Activated naive CD8-positive, alpha-beta T cell treated with anti-CD3 and anti-CD28 coated beads, Interleukin-2, amount 50 U/mL, for 24 hours (primary cell): ENCODE results near the gene SEPHS1.
"Not testable (repeated sequence)": the region's sequence is repeated elsewhere in the genome, so short reads cannot be mapped to it uniquely, and the experiment has no call there.

Source experiments
- ATAC-seq: fragments of 150-1000 bp; cut with Tn5 transposase; one replicate; pipeline ENCODE4 v1.10.0; 2021
- DNase-seq: peaks from one replicate; pipeline ENCODE4 v3.0.0; 2021
- H3K27ac Mint-ChIP-seq: one replicate; pipeline ENCODE4 v1.8.0; 2021; ENCODE audit warnings: mild to moderate bottlenecking, mixed read lengths
- H3K27me3 Mint-ChIP-seq: one replicate; pipeline ENCODE4 v1.8.0; 2021; ENCODE audit warnings: mixed read lengths
- H3K36me3 Mint-ChIP-seq: one replicate; pipeline ENCODE4 v1.8.0; 2021; ENCODE audit warnings: low read depth, mixed read lengths
- H3K4me1 Mint-ChIP-seq: one replicate; pipeline ENCODE4 v1.8.0; 2021; ENCODE audit warnings: mixed read lengths
- H3K4me3 Mint-ChIP-seq: one replicate; pipeline ENCODE4 v1.8.0; 2021; ENCODE audit warnings: mild to moderate bottlenecking, moderate library complexity, mixed read lengths
- H3K9me3 Mint-ChIP-seq: one replicate; pipeline ENCODE4 v1.8.0; 2021; ENCODE audit warnings: mixed read lengths

The SEPHS1 gene

DNA sequence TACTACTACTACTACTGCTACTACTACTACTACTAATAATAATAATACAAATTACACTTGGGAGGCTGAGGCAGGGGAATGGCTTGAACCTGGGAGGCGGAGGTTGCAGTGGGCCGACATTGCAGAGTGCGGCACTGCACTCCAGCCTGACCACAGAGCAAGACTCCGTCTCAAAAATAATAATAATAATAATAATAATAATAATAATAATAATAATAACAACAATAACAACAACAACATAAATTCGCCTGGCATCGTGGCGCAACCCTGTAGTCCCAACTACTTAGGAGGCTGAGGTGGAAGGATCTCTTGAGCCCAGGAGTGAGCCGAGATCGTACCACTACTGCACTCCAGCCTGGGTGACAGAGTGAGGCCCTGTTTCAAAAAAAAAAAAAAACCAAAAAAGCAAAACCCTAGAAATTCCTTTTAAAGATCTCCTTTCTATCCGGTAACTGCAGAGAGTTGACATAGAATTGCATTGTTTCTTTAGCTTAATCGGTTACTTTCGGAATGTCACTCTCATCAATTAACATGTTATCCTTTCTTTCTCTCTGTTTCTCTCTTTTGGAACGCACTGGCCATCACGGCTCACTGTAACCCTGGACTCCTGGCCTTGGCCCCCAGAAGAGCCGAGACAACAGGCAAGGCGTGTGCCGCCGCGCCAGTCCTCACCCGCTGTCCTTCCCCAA lies 49.2 kb downstream of the SEPHS1 start:
- no peak overlapping the region for H3K27ac Mint-ChIP-seq
- peaks cover 32% of the 10 kb centered on the region for H3K4me1 Mint-ChIP-seq
- peaks cover 3% of the 10 kb centered on the region for H3K36me3 Mint-ChIP-seq
- no peaks in the 10 kb centered on the region for H3K9me3 Mint-ChIP-seq
- H3K27me3 Mint-ChIP-seq = no peaks in the 10 kb centered on the region
- ATAC-seq = no peak
- no peak for DNase-seq
- H3K4me3 Mint-ChIP-seq = peak overlapping the region; percentile 70

DNA sequence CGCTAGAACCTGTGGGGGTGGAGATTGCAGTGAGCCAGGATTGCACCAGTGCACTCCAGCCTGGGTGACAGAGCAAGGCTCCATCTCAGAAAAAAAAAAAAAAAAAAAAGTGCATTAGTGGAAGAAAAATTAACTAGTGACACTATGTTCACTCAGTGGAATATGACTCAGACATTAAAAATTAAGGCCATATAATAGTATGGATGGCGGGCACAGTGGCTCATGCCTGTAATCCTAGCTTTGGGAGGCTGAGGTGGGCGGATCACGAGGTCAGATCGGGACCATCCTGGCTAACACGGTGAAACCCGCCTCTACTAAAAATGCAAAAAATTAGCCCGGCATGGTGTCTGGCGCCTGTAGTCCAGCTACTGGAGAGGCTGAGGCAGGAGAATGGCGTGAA lies 51.6 kb downstream of the SEPHS1 start:
- DNase-seq (no peak), ATAC-seq (no peak)
- Mint-ChIP-seq H3K4me3 (no peak overlapping the region), H3K27me3 (no peaks in the 10 kb centered on the region), H3K4me1 (peaks cover 16% of the 10 kb centered on the region), H3K27ac (no peak overlapping the region), H3K36me3 (peaks cover 3% of the 10 kb centered on the region), H3K9me3 (no peaks in the 10 kb centered on the region)

DNA sequence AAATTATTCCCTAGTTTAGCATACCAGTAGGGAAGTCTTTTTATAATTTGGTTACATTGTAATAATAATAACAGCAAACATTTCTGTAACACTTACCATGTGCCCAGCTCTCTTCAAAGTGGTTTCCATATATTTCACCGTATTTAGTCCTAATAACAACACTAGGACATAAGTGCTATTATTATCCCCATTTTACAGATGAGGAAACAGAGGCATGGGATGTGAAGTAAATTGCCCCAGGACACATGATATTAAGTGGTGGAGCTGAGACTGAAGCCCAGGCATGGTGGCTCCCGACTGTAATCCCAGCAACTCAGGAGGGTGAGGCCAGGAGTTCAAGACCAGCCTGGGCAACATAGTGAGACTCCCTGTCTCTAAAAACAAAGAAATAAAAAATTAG lies 53.3 kb downstream of the SEPHS1 start:
- H3K4me3 Mint-ChIP-seq = no peak overlapping the region
- no peaks in the 10 kb centered on the region for H3K9me3 Mint-ChIP-seq
- no peaks in the 10 kb centered on the region for H3K27me3 Mint-ChIP-seq
- H3K36me3 Mint-ChIP-seq = peaks cover 7% of the 10 kb centered on the region
- ATAC-seq = no peak
- no peak overlapping the region for H3K27ac Mint-ChIP-seq
- no peak for DNase-seq
- peaks cover 5% of the 10 kb centered on the region for H3K4me1 Mint-ChIP-seq

DNA sequence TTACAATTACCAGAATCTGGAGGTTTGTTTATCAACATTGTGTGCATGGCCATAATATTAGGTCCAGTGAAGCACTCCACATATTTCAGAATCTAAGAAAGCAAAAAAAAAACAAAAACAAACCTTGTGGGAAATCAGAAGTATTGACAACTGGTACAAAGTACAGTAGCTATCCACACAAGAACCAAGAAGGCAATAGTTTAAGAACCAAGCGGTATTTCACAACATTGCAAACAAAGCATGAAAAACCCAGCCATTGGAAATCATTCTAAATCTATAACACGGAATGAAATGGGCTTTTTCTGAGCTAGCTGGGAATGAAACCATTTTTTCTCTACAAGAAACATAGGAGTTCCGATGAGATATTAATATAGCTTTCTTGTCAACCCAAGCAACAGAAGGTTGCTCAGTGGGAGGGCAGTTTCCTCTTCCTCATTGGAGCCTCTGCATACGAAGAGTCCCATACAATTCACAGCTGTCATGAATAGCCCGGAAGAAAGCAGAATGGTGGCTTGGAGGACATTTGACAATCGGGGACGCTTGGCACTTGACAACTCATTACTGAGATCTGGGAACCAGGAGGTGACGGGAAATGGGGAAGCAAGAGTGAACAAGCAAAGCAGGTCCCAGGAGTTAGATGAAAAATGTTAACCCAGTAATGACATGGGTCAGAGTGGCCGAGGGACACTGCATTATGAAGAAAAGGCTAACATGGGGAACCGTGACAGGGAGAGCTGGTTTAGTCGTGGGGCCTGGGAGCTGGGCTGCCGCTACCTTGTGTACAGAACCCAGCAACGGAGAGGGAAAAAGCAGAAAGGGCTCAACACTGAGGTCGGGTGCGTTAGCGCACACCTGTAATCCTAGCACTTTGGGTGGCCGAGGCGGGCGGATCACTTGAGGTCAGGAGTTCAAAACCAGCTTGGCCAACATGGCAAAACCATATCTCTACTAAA lies 56.0 kb downstream of the SEPHS1 start:
- no peaks in the 10 kb centered on the region for H3K9me3 Mint-ChIP-seq
- peaks cover 7% of the 10 kb centered on the region for H3K36me3 Mint-ChIP-seq
- no peaks in the 10 kb centered on the region for H3K4me1 Mint-ChIP-seq
- no peaks in the 10 kb centered on the region for H3K27me3 Mint-ChIP-seq
- no peak for DNase-seq
- H3K4me3 Mint-ChIP-seq = no peak overlapping the region
- H3K27ac Mint-ChIP-seq = no peak overlapping the region
- no peak for ATAC-seq

DNA sequence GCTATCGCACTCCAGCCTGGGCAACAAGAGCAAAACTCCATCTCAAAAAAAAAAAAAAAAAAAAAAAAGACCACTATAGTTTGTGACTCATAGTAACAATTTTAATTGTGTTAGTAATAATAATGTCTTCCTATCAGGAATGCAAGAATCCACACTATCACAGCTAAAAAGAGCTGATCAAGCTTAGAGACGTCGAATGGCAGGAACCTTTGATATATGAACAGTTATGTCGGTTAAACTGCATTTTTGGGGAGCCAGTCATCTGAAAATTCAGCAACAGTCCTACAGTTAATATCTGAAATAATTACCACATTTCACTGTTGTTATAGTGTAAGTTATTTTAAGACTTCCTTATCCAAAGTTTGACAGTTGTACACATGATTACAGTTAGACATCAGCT lies 57.0 kb downstream of the SEPHS1 start:
- Mint-ChIP-seq H3K36me3 (peaks cover 7% of the 10 kb centered on the region), H3K4me1 (no peaks in the 10 kb centered on the region), H3K9me3 (no peaks in the 10 kb centered on the region), H3K27ac (no peak overlapping the region), H3K27me3 (no peaks in the 10 kb centered on the region), H3K4me3 (no peak overlapping the region)
- ATAC-seq = no peak
- DNase-seq = no peak

DNA sequence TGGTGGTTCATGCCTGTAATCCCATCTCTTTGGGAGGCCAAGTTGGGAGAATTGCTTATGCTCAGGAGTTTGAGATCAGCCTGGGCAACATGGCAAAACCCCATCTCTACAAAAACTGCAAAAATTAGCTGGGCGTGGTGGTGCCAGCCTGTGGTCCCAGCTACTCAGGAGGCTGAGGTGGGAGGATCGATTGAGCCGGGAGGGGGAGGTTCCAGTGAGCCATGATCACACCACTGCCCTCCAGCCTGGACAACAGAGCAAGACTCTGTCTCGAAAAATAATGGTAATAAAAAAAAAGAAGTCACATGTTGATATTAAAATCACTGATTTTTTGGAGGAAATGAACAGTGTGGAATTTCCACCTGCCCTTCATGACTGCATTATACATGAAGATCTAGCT lies 64.0 kb downstream of the SEPHS1 start:
- no peak overlapping the region for H3K4me3 Mint-ChIP-seq
- H3K27ac Mint-ChIP-seq = no peak overlapping the region
- H3K4me1 Mint-ChIP-seq = peaks cover 5% of the 10 kb centered on the region
- DNase-seq (no peak), ATAC-seq (no peak)
- peaks cover 3% of the 10 kb centered on the region for H3K36me3 Mint-ChIP-seq
- no peaks in the 10 kb centered on the region for H3K9me3 Mint-ChIP-seq
- no peaks in the 10 kb centered on the region for H3K27me3 Mint-ChIP-seq

DNA sequence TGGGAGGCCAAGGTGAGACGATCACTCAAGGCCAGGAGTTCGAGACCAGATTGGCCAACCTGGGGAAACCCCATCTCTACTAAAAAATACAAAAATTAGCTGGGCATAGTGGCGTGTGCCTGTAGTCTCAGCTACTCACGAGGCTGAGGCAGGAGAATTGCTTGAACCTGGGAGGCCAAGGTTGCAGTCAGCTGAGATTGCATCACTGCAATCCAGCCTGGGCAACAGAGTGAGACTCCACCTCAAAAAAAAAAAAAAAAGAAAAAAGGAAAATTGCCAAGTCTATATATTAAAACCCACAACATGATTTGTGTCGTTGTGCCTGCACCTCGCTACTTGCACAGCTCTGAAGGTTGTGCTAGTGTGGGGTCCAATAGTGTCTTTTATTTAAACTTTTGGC lies 65.7 kb downstream of the SEPHS1 start:
- not testable (repeated sequence) for H3K36me3 Mint-ChIP-seq

DNA sequence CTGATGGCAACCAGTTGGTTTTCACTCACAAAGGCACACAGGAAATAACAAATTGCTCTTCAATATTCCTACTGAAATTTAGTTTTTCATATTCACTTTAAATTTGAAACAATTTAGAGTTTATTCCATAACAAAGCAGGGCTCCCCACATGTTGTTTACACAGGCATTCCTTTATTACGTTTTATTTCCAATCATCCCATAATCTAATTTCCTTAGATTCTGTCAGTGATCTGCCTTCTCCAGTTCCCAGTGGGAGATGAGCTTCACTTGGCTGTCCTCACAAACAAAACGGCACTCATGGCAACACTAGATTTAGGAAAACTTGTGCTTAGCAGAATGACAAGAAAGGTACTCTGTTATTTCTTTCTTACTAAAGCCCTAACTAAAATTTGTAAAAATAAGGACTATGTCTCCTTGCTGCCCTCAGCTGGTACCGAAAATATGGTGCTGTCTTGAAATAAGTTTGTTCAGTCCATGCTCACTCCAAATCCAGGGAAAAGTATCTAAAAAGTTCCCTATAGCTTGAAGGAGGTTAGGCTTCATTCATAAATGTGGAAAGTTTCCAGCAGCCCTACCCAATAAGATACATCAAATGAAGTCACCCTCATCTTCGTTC lies 71.2 kb downstream of the SEPHS1 start:
- H3K27ac Mint-ChIP-seq = no peak overlapping the region

More for the DNA sequence above, 65.7 kb downstream of the SEPHS1 start:
- not testable (repeated sequence) for H3K4me1 Mint-ChIP-seq, H3K4me3 Mint-ChIP-seq, H3K9me3 Mint-ChIP-seq, ATAC-seq, H3K27me3 Mint-ChIP-seq, H3K27ac Mint-ChIP-seq, DNase-seq

DNA sequence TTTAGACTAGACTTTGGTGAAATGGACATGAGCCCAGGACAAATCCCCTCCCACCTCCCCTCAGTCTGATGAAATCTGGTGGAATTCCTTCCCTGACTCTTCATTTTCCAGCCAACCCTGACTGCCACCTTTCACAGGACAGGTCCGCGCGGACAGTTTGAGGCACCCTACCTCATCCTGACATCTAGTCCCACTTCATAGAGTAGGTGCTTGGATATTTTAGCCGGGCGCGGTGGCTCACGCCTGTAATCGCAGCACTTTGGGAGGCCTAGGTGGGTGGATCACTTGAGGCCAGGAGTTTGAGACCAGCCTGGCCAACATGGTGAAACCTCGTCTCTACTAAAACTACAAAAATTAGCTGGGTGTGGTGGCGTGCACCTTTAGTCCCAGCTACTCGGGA lies 71.9 kb downstream of the SEPHS1 start:
- DNase-seq, H3K4me3 Mint-ChIP-seq, H3K9me3 Mint-ChIP-seq, H3K4me1 Mint-ChIP-seq, H3K36me3 Mint-ChIP-seq, H3K27ac Mint-ChIP-seq, ATAC-seq, H3K27me3 Mint-ChIP-seq: not testable (repeated sequence)

More for the DNA sequence above, 71.2 kb downstream of the SEPHS1 start:
- DNase-seq (no peak), ATAC-seq (no peak)
- Mint-ChIP-seq H3K9me3 (no peaks in the 10 kb centered on the region), H3K36me3 (peaks cover 4% of the 10 kb centered on the region), H3K4me1 (no peaks in the 10 kb centered on the region), H3K4me3 (no peak overlapping the region), H3K27me3 (no peaks in the 10 kb centered on the region)

DNA sequence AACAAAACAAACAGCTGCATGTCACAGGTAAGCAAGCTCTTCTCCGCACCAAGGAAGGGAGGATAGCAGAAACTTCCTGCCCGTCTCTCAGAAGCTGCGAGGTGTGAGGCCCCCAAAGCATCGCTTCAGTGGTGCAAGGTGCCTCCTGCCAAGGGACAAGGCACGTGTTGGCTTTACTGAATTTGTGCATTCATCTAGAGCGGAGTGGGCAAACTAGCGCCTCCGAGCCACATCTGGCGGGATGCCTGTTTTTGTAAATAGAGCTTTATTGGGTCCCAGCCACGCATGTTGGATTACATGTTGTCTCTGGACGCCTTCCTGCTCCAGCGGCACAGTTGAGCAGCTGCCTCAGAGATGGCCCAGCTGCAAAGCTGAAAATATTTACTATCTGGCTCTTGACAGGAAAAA lies 75.9 kb downstream of the SEPHS1 start:
- no peak overlapping the region for H3K4me3 Mint-ChIP-seq

DNA sequence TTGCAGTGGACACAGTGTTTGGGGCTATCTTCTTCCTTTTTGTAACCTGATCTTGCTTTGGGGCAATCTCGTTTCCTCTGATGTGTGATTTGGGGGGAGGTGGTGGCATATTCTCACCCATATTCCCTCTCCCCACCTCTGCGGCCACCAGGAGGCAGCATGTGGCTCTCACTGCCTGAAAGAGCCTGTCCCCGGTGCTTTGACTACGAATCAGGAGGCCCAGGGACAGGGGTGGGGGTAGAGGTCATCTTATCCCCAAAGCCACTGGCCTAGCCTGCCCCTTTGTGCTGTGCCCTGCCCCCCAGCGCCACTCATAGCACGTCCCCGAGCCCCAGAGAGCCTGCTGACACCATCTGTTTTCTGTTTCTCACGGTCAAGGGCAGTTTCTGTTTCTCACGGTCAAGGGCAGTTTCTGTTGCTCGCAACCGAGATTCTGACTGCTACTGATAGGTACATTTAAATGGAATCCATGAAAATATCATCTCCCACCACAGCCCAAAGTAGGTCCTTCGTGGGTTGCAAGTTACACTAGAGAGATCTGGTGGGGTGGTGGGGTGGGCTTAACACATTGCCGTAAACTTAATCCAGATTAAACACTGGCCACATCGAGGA lies 76.4 kb downstream of the SEPHS1 start:
- Mint-ChIP-seq H3K27me3 (no peaks in the 10 kb centered on the region), H3K36me3 (peaks cover under 1% of the 10 kb centered on the region), H3K27ac (no peak overlapping the region), H3K4me3 (no peak overlapping the region), H3K9me3 (no peaks in the 10 kb centered on the region), H3K4me1 (peaks cover 2% of the 10 kb centered on the region)
- peak; percentile 46 for DNase-seq
- ATAC-seq = no peak

More for the DNA sequence above, 75.9 kb downstream of the SEPHS1 start:
- Mint-ChIP-seq H3K27me3 (no peaks in the 10 kb centered on the region), H3K9me3 (no peaks in the 10 kb centered on the region), H3K27ac (no peak overlapping the region), H3K36me3 (peaks cover 1% of the 10 kb centered on the region), H3K4me1 (peaks cover 2% of the 10 kb centered on the region)
- ATAC-seq (no peak), DNase-seq (no peak)

DNA sequence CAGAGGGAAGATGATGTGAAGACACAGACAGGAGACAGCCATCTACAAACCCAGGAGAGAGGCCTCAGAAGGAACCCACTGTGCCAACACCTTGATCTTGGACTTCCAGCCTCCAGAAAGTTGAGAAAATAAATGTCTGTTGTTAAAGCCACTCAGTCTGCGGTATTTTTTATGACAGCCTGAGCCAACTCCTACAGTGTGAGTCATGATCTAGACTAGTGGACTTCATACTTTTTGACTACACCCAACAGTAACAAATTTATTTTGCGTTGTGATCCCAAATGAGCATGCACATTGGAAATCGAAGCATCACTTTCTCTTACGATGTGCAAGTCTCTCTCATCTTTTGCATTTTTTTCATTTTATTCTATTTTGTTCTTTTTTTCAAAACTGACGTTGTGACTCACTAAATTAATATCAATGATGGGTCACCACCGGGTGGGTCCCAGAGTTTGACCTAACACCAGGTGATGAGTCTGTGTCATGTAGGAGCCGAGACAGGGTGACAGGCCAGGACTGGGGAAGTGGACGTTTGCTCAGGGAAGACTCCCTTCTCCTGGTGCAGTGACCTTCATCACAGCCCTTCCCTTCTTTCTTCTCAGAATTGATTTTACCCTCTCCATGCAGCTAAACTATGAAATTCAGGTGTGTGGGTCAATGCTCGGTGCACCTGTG lies 77.1 kb downstream of the SEPHS1 start:
- Mint-ChIP-seq H3K36me3 (no peaks in the 10 kb centered on the region), H3K27me3 (peaks cover 1% of the 10 kb centered on the region), H3K4me3 (no peak overlapping the region), H3K27ac (no peak overlapping the region), H3K9me3 (no peaks in the 10 kb centered on the region), H3K4me1 (peaks cover 2% of the 10 kb centered on the region)
- DNase-seq (no peak), ATAC-seq (no peak)

DNA sequence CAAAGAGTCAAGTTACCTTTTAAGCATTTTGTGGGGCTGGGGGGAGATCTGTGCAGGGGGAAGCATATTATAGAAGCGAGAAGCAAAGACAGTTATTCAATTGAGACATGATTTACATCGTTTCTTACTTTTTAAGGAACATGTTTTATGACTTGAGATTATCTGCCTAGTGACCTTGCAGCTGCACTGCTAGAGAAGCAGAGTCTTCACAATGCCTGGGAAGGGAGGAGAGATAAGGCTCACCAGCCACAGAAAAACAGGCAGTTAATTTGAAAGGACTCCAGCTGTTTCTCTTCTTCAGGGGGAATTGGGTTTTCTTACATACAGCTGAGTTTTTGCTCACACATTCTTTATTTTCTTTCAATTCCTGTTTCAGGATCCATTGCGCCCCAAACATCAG lies 79.3 kb downstream of the SEPHS1 start:
- ATAC-seq (no peak), DNase-seq (no peak)
- Mint-ChIP-seq H3K4me3 (no peak overlapping the region), H3K27me3 (peaks cover 4% of the 10 kb centered on the region), H3K27ac (no peak overlapping the region), H3K36me3 (no peaks in the 10 kb centered on the region), H3K4me1 (peaks cover 2% of the 10 kb centered on the region), H3K9me3 (no peaks in the 10 kb centered on the region)

DNA sequence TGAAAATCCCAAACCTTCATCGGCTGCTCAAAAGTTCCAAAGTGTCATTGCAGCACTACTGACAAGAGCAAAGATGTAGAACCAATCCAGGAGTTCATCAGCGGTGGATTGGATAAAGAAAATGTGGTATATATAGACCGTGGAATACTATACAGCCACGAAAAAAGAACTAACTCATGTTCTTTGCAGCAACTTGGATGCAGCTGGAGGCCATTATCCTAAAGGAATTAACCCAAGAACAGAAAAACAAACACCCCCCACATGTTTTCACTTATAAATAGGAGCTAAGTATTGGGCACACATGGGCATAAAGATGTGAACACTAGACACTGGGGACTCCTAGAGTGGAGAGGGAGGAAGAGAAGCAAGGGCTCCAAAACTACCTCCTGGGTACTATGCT lies 79.8 kb downstream of the SEPHS1 start:
- no peaks in the 10 kb centered on the region for H3K9me3 Mint-ChIP-seq
- DNase-seq (no peak), ATAC-seq (no peak)
- H3K4me1 Mint-ChIP-seq = peaks cover 2% of the 10 kb centered on the region
- H3K4me3 Mint-ChIP-seq = no peak overlapping the region
- no peak overlapping the region for H3K27ac Mint-ChIP-seq
- H3K36me3 Mint-ChIP-seq = no peaks in the 10 kb centered on the region
- H3K27me3 Mint-ChIP-seq = peaks cover 8% of the 10 kb centered on the region
